Eye (tissue), 1 donor: Measurements from ENCODE around the gene ZFYVE21.

Experiments
- DNase-seq: peaks from one replicate; pipeline ENCODE4 v3.0.0-alpha.2; 2015

Gene ZFYVE21

DNA sequence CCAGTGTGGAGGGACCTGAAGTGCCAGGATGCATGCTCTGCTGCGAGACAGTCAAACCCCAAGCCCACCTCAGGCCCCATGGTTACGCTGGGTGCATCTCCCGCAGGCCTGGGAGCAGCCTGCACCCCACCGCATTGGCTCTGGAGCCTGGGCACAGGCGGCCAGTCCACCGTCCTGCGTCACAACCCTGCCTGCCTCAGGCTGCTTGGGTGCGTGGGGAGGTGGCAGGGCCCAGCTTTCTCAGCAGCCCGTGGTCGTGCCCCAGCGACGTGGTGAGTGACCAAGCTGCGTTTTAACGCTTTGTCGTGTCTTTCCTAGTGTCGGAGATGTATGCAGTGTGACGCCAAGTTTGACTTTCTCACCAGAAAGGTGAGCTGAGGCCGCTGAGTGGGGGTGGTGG lies 10.9 kb downstream of the ZFYVE21 start:
- DNase-seq: no peak

DNA sequence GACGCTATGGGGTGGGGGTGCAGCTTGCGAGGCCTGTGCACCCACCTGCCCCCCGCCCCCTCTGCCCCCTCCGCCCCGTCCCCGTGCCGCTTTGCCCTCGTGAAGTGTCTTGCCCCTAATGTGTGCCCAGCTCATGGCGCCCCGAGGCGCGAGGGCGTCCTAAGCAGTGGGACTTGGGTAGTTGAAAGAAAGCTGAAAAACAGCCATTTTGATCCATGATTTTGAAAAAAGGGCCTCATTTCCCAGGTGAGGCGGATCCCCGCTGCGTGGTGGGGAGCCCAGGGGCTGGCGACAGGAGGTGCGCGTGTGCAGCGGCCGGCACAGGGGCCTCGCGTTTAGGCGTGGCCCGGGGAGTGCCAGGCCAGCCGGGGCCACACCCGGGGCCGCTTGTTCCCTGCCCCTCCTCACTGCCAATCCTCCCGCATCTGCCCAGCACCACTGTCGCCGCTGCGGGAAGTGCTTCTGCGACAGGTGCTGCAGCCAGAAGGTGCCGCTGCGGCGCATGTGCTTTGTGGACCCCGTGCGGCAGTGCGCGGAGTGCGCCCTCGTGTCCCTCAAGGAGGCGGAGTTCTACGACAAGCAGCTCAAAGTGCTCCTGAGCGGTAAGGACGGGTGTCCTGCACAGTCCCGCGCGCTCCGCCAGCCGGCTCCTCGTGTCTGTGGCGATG lies 11.8 kb downstream of the ZFYVE21 start:
- DNase-seq: no peak

DNA sequence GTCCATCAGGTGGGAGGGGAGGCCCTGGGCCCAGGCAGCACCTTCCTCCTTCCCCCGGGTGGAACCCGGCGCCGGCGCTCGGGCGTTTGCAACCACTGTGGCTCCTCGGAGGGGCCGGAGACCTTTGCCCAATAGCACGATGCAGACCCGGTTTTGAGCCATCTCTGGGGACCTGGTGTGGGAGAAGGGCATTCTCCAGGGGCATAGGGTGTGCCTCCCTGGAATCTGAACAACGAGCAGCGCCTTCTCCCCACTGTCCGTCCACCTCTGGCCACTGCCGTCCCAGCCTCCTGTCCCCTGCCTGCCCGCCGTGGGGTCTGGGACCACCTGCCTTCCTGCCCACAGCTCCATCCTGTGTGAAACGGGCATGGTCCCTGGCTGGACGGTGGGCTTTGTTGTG lies 12.5 kb downstream of the ZFYVE21 start:
- DNase-seq: no peak

DNA sequence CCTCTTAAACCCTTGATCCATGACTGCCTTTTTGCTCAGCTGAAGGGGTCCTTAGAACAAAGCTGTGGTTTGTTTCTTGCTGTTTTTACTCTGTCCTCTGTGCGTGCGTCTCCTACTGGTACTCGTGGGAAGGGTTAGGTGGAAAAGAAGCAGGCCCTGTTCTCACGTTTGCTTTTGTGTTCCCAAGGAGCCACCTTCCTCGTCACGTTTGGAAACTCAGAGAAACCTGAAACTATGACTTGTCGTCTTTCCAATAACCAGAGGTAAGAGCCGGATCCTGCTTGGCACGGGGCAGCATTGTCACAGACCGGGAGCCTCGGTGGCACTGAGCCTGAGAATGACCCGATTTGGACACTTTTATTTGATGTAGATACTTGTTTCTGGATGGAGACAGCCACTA lies 13.1 kb downstream of the ZFYVE21 start:
- no peak for DNase-seq

DNA sequence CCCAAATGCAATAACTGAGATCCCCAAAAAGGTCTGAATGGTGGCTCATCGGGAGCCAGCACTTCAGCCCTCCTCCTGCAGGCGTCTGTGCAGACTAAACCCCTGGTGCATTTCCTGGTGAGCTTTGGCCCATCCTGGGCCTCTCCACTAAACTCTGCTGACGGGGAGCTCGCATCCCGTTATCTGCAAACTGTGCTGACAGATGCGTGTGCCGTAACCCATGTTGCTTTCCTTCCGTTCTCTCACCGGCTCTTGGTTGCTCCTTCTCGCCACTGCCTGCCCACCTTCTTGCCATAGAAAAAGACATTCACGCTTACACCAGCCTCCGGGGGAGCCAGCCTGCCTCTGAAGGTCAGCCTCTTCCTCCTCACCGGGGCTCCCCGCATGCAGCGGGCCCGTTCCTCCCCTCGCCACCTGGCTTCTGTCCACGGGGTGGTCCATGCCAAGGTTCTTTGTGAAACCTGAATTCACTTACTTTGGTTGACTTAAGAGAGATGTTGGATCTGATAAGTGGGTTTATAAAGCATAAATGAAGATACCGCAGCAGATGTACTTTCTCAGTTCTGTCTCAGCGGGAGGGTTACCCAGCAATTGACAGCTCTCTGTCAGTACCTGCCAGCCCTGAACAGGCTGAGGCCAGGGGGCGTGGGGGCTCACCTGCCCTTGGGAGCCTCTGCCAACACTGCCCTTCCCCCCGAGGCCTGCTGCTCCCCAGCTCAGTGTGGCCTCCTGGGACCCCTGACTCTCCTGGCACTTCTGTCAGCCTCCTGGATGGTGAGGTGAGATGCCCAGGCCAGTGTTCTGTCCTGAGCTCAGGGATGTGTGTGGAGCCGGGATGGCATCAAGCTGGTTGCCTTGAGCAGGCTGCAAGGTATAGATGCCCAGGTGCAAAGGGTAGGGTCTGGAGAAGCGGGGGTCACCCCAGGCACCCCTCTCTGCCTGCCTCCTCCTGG lies 14.2 kb downstream of the ZFYVE21 start:
- DNase-seq: no peak

DNA sequence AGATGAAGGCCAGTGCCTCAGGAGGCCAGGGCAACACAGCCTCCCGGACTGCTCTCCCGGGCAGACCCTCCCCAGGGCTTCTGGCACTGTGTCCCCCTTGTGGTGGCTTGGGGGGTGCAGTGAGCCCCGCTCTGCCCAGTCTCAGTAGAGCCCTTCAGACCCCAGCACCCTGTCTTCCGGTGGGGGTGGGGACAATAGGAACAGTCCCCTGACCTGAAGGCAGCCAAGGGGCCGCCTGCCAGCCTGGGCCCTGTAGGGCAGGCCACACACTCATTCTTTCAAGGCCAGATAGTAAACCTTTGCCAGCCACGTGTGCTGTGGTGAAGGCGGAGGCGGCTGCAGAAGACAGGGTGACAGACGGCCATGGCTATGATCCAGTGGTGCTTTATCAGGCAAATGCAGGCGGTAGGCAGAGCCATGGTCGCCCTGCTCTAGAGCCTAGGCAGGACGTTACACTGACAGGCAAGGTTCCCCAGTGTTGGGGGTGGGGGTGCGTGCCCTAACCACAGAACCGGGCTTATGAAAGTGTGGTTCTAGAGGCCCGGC lies 15.0 kb downstream of the ZFYVE21 start:
- DNase-seq: no peak

DNA sequence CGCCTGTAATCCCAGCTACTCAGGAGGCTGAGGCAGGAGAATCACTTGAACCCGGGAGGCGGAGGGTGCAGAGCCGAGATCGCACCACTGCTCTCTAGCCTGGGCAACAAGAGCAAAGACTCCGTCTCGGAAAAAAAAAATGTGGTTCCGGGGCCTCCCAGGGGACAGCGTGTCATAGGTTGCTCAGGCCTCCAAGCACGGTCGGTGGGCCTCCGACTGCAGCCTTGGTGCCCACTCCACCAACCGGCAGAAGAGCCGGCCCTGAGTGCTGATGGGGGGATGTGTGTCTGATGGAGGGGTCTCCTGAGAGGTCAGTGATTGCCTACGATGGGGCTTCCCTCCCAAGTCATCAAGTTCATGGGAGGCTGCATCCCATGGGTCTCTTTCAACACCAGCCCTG lies 15.9 kb downstream of the ZFYVE21 start:
- DNase-seq: no peak

DNA sequence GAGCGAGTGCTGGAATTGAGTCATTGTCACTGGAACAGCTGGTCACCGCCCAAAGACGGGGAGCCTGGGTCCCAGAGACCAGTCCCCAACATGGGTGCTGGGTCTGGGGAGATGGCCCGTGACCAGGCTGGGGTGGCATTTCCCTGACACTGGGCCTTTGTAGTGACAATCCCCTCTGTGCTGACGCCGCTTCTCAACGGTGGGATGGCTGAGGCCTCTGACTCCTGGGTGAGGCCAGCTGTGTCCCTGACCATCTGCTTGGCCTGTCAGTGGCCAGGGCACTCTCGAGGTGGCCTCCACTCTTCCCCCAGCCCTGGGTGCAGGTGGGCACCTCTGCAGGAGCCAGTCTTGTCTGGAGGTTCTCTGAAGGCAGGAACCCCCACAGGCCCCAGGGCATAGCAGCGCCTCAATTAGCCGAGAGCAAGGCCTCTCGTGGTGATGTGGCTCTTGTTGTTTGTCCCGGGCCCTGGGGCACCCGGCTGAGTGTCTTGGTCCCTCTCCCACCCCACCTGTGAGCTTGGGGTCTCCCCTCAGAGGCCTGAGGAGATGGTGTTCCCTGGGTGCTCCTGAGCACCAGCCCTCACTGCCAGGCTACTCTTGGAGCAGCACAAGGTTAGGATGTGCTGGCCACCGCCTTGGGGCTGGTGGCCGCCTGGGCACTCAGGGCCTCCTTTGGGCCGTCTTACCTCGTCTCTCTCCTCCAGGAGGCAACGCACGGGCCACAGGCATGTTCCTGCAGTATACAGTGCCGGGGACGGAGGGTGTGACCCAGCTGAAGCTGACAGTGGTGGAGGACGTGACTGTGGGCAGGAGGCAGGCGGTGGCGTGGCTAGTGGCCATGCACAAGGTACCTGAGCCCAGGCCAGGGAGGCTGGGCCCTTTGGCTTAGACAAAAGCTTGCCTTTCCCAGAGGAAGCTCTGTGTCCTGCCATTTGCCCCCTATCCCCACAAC lies 16.6 kb downstream of the ZFYVE21 start:
- no peak for DNase-seq

DNA sequence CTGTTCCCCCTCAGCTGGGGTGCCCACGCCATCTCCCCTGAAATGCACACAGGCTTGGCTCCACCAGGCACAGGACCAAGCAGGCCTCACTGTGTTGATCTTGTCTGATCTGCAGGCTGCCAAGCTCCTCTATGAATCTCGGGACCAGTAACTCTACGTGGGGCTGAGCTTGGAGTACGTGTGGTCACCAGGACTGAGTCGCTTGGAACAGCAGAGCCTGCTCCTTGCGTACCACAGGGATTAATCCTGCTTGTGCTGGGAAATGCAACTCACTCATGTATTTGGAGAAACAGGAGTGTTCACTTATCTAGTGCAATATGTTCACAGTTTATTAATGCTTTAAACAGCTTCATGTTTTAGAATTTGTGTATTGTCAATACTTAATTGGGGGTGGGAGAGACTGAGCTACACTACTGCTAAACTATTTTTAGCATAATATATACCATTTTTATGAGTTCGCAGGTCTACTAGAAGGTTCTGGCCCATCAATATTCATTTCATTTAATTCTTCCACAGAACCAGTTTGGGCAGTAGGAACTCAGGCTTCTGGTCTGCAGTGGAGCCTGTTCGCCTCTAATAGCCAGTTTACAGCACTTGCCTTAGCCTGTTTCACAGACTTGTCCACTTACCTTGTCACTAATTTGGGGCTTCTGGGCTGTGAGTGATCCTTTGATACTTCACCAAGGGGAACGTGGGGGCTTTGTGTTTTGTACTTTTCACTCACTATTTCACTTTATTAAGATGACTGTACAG lies 17.4 kb downstream of the ZFYVE21 start:
- no peak for DNase-seq

DNA sequence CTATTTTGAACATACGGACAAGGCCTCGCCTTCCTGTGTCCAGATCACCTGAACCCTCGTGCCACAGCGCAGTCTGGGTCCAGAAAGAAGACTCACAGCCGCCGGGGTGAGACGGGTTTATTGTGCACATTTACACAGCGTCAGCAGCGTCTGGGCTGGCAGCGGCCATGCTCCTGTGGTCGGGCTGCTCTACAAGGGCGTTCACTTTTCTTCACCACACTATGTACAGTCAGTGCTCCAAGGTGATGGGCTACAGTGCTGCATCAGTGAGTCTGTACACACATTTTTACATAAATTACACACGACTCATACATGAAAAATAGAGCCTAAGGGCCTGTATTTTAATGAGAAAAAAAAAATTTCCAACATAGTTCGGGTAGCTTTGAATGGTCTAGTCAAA lies 18.0 kb downstream of the ZFYVE21 start:
- DNase-seq: no peak

DNA sequence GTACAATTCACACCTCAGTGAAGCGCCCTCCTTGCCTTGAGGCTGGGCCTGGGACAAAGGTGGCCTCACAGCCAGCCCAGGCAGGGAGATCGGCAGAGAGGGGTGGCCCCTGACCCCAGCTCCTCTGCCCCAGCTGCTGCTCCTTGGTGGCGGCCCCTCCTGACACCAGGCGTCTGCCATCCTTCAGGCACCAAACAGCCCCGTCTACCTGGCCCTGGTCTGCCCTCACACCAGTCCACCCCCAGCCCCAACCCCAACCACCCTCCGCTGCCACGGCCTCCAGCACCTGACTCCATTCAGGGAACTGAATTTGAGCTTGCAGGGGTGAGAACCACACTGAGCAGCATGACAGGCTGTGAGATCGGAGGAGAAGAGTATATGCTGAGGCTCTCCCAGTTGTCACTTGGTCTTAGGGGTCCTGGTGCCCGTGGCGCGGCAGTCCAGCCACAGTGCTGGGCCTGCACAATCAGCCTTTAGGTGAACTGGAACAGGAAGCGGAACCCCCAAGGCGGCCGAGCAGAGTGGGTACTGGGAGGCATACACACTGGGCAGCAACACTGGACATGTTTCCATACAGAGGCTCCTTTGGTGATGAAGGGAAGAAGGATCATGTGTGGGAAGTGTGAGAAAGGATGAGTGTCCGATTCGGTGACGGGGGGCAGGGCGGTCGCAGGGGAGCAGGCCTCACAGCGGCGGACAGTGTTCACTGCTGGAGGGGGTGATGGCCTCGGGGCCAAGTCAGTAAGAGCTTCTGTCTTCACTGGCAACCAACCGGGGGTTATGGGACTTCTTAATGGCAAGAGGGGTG lies 18.7 kb downstream of the ZFYVE21 start:
- no peak for DNase-seq

DNA sequence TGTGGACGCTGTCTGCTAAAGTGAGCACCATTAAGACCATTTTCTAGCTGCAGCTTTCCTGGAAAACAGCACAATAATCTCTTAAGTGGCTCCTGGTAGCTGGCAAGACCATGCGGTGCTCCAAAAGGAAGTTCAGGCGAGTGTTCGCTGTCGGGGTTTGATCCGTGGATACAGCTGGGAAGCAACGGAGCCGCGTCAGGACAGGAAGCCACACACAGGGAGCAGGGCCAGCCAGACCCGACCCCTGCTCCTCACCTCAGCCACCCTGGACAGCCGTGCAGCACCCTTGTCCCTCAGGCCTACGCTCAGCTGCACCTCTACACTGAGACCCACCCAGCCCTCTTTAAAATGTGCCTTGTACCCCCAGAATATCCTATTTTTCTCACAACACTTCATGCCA lies 19.4 kb downstream of the ZFYVE21 start:
- no peak for DNase-seq

DNA sequence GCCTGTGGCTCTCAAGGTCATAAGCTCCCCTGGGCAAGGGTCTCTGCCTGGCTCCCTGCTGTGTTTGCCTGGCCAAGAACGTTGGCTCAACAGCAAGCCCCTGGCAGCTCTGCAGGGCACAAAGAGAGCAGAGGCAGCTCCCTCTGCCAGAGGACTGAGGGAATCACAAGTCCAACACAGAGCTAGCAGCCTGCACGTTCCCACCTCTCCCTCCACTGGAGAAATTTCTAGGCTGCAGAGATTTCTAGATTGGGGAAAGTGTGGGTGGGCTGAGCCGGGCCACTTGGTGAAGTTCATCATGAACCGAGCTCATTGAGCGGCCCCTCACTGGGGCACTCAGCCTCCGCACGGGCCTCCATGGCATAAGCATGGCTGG lies 19.8 kb downstream of the ZFYVE21 start:
- DNase-seq: no peak

DNA sequence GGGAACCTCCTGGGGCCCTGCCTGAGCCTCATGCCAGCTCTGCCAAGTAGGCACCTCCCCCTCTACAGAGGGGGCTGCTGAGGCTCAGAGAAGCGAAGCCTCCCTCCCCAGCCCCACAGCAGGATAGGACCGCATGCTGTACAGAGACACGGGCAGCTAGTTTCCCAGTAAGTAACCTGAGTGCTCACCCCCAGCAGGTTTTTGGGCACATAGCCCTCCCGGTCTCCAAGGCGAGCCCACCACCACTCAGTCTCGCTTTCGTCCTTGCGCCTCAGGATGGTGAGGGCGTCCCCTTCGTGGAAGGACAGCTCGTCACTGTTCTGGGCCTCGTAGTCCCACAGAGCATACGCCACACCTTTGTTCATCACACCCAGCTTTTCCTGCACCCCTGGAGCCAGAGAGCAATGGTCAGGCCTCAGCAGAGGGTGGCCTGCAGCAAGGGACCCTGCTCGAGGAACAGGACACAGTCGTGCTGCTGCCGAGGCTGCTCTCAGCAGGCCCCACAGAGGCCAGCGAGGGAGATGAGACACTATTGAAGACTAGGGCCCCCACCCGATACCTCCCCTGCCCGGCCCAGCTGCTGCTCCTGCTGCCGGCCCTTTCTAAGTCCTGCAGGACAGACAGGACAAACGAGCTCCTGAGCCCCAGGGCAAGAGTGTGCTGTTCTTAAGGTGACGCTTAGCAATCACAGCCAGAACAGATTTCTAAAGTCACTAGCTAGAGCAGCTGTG lies 20.4 kb downstream of the ZFYVE21 start:
- DNase-seq: no peak

DNA sequence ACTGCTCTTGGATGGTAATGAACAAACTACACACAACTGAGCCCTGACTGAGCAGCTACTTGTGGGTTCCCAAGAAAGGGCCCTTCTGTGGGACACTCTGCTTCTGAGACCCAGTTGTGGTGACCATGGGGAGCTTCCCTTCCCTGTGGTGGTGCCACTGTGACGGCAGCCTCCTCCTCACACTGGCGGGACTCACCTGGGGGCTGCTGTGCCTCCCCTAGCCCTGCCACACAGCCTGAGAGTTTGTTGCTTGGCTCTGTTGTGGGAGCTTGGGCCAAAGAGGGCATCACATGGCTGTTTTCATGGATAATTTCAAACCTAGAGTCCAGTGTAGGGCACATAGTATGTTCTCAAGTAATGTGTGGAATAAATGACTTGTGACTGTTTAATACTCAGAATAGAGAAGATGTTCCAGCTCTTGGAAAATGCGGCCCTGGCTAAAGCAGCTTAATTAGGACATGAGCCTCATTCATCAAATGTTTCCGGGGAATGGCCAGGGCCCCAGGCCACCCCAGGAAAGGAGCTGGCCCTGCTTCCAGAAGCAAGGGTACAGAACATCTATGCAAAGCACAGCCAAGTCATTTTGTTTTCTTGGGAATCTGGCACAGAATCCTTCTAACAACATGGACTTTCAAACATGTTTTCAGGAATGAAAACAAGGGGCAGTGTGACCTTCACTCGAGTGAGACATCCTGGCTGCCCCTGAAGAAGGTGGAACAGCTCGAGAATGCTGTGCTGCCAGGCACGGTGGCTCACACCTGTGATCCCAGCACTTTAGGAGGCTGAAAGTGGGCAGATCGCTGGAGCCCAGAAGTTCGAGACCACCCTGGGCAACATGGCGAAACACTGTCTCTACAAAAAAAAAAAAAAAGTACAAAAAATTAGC lies 21.2 kb downstream of the ZFYVE21 start:
- DNase-seq: no peak

DNA sequence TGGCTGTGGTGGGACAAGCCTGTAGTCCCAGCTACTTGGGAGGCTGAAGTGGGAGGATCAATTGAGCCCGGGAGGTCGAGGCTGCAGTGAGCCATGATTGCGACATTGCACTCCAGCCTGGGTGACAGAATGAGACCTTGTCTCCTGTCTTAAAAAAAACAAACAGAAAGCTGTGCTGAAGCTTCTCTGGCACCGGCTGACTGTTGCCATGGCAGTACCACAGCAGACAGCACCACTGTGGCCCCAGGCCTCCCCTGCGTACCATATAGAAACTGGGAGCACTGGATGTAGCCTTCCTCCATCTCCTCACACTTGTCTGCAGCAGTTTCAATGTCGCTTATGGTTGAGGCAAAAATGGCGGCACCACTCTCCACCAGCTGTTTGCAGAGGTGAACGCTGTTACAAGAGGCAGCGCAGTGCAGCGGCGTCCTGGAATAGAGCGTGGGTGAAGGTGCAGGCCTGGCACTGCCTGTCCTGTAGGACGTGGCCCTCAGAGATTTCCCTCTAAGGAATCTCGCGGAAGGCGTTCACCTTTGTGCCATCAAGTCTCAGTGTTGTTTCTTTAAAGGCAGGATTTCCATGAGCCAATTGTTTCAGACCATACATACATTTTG lies 21.9 kb downstream of the ZFYVE21 start:
- DNase-seq: no peak

DNA sequence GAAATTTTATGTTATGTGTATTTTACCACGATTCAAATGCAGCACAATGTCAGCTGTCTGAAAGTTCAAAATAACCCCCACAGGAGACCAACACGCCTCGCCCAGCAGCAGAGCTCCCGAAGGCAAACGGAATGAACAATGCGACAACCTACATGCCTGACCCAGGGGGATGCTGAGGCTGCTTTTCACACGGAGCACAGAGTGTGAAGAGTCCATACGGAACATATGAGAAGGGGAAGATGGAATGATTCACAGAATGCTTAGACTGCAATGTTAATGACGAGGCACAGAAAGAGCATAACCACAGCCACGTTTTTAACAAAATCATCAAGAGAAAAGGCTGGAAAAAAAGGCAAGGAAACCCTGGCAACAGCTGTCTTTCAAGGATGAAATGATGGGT lies 22.6 kb downstream of the ZFYVE21 start:
- DNase-seq: no peak

DNA sequence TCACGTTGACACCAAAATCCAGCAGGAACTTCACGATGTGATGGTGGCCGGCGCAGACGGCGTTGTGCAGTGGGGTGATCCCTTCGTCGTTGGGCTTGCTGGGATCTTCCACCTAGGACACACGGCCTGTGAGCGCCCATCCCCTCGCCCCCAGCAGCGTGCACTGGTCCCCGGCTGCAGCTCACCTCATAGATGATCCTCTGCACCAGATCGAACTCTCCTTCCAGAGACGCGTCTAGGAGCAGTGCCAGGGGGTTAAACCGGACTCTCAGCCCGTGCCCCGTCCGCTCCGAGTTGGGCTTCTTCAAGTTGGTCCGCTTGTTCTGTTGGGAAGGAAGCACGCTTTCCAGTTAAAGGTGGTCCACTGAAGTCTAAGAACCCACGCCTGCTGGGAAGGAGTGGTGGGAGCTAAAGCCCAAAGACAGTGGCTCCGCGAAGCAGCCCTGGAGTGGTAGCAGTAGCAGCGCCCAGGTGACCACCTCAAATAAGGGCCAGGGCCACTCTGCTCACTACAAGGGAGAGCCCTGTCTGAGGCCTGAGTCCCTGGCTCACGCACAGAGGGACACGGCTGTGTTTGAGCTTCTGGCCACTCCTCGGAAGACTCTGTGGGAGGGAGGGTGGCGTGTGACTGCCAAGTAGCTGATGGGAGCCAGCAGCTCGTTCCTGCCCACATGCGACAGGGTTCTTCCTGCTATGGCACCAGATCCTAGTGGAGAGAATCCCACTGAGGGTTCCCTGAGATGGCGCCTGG lies 23.3 kb downstream of the ZFYVE21 start:
- no peak for DNase-seq
